AG10803 (cell line): ENCODE results near the gene MED16.
"Not testable (repeated sequence)": the region's sequence is repeated elsewhere in the genome, so short reads cannot be mapped to it uniquely, and the experiment has no call there.

Source experiments
- DNase-seq: peaks from one replicate; pipeline ENCODE4 v3.0.0; 2010; ENCODE audit warnings: low read depth
- H3K4me3 ChIP-seq: 2 replicates; pipeline ENCODE4 v1.5.1; 2011; ENCODE audit warnings: mild to moderate bottlenecking, low read length, control low read depth
- CTCF ChIP-seq: conservative IDR thresholded peaks from 2 replicates; pipeline ENCODE4 v1.5.1; 2011; ENCODE audit warnings: mild to moderate bottlenecking, low read length, control low read depth, inconsistent platforms

Gene MED16

DNA sequence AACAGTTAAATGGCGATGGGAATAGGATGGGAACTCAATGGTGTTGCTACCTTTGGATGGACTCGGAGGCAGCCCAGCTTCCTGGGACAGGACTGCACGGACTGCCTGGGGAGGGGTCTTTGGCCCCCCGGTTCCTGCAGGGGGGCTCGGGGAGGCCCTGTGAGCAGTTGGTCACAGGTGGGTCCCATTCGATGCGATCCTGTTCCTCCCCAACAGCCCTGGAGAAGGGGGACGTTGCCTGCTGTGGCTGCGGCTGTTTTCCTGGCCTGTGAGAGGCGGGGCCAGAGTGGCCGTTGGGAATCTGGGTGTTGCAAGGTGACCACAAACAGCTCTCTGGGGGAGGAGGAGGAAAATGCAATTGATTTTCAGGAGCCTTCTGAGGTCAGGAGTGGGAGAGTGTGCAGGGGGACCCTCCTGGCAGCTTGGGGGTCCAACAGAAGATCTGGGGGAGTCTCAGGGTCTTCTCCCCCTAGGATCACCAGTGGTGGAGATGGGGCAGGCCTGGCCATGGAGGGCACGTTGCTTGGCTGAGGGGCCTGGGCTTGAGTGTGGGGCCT lies 69.3 kb downstream of the MED16 start:
- H3K4me3 ChIP-seq = no peak overlapping the region
- TF ChIP-seq CTCF = no peak
- DNase-seq = no peak

DNA sequence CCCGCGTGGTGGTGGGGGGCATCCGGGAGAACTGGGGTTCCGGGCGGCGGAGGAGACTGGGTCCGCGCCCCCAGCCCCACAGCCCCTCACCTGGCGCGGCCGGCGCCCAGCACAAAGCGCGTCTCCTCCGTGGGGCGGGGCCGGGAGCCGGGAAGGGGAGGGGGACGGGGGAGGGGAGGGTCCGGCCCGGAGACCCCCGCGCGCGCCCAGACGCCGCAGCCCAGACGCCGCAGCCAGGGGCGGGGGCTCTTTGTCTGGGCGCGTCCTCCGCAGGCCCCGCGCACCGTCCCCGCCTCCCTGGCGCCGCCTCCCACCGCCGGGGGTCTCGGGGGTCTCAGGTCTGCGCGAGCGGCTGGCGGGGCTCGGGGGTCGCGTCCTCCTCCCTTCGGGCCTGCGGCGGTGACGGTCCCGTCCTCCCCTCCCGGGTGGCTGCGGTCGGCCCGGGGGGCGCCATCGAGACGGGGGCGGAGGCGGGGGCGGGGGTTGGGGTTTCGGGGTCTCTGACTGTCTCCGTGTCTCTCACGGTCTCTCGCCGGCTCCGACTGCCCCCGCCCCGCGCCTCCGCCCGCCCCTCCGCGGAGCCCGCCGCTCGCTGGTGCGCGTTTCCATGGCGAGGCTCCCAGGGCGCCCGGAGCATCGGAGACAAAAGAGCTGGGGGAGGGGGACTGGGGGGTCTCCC lies 71.0 kb downstream of the MED16 start, which contains the start of gene PLPPR3:
PLPPR3 (minus strand) TSS at position 131 of the 679 bp plus-strand sequence. CDS start 396 bp downstream, outside the sequence.
- peak within 1 kb of the TSS; percentile 41 for H3K4me3 ChIP-seq
- no peak for TF ChIP-seq CTCF
- DNase-seq = no peak

GRCh38 chr19:821231-821824 lies 71.7 kb downstream of the MED16 start:
- TF ChIP-seq CTCF = no peak
- peak overlapping the region; percentile 41 for H3K4me3 ChIP-seq
- no peak for DNase-seq

- DNase-seq, H3K4me3 ChIP-seq: not testable (repeated sequence)
Observed at GRCh38 chr19:820212-820611, 72.8 kb downstream of the MED16 start.
